ENCODE data around the gene CST3. TPM values are rescaled to one million over a fixed set of nuclear protein-coding genes. Genes with fewer than 3 reads are reported as not detected.

The CST3 gene
- total and polyA plus RNA-seq, 12 donors = 92.4 to 1,851 (median 1,124) TPM

DNA sequence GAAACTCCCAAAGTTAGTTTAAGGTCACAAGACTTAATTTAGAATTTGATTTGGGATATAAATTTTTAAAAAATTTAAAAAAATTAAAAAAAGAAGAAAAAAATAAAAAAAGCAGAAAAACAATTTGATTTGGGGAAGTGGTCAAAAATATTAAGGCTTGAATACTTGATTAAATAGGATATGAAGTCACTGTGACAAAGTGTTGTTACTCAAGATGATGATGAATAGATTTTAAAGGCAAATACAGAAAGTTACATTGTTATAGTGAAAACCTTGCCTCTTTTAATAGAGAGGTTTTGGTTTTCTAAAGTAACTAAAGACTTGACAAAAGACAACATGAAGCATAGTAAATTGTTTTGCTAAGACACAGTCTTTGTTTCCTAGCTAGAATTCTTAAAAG lies 39.3 kb downstream of the CST3 start:
- Histone ChIP-seq H3K27me3 (no peaks in the 10 kb centered on the region), H3K4me1 (replicated peaks in 1 of 2) (peaks cover 0 to 6% of the 10 kb centered on the region in 2 donors), H3K36me3 (replicated peaks in 1 of 2) (no peaks in the 10 kb centered on the region), H3K9me3 (replicated peaks in 1 of 3) (no peaks in the 10 kb centered on the region), H3K27ac (no peak overlapping the region), H3K4me3 (no peak overlapping the region)
- TF ChIP-seq, protein P1, sequence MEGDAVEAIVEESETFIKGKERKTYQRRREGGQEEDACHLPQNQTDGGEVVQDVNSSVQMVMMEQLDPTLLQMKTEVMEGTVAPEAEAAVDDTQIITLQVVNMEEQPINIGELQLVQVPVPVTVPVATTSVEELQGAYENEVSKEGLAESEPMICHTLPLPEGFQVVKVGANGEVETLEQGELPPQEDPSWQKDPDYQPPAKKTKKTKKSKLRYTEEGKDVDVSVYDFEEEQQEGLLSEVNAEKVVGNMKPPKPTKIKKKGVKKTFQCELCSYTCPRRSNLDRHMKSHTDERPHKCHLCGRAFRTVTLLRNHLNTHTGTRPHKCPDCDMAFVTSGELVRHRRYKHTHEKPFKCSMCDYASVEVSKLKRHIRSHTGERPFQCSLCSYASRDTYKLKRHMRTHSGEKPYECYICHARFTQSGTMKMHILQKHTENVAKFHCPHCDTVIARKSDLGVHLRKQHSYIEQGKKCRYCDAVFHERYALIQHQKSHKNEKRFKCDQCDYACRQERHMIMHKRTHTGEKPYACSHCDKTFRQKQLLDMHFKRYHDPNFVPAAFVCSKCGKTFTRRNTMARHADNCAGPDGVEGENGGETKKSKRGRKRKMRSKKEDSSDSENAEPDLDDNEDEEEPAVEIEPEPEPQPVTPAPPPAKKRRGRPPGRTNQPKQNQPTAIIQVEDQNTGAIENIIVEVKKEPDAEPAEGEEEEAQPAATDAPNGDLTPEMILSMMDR (IDR thresholded peaks at IDR 0.05) = no peak
- TF ChIP-seq POLR2A (IDR thresholded peaks at IDR 0.05) = no peak
- DNase-seq = no peak
- intact Hi-C loops (cut with DNase I) = no loop called here

DNA sequence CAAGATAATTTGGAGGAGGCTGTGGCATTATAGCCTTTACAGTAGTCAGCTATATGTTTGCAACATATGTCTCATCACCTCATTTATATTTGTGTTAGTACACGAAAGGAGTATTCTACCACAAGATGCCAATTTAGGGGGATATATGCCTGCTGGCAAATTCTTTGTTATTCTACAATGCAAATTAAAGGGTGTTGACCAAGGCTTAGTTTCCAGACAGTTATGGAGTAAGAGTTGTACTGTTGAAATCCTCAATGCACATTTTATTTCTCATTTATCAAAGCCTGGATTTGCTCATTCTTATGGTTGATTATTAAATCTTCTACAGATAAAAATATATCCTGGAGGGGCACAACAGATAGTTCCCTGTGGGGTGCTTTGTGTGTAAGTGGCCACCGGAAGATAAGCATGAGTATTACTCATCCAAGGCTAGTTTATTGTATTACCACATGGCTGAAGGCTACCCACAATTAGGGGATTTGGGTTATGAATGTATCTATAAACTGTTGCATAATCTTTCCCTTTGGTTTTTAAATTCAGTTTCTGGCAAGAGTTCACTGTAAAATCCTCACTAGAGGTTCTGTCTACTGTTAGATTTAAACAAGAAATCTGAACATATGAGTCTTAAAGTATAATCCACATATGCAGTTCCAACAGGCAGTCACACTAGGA lies 41.0 kb downstream of the CST3 start:
- no peaks in the 10 kb centered on the region for H3K9me3 ChIP-seq (replicated peaks in 1 of 3)
- DNase-seq = no peak
- H3K36me3 ChIP-seq (replicated peaks in 1 of 2) = no peaks in the 10 kb centered on the region
- intact Hi-C loops (cut with DNase I) = no loop called here
- 49 to 58% (median 53%) methylated on average over 2 of the region's 2 CpGs for WGBS, 4 donors
- peaks cover 0 to 6% of the 10 kb centered on the region in 2 donors for H3K4me1 ChIP-seq (replicated peaks in 1 of 2)
- H3K27me3 ChIP-seq = no peaks in the 10 kb centered on the region
- no peak overlapping the region for H3K4me3 ChIP-seq
- no peak for TF ChIP-seq POLR2A (IDR thresholded peaks at IDR 0.05)
- TF ChIP-seq, protein P1 (IDR thresholded peaks at IDR 0.05) = no peak
- no peak overlapping the region for H3K27ac ChIP-seq

DNA sequence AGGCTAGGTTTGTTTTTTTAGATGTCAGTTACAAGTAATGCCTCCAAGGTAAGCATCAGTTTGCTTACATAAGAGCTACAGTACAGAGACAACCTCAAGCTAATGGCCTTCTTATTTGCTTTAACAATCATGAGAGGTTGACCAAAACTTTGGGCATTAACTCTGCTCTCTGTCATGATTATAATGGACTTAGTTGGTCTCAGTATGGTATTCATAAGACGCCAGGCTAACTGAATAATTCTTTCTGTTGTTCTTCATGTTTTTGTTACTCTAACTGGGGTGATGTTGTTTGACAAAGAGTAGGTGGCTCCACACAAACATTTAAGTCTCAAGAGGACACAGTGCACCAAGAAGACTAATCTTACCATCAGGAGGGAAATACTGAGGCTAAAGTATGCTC lies 41.8 kb downstream of the CST3 start:
- 70 to 89% (median 82%) methylated on average over 1 of the region's 1 CpG for WGBS, 4 donors
- Histone ChIP-seq H3K4me3 (no peak overlapping the region), H3K9me3 (replicated peaks in 1 of 3) (no peaks in the 10 kb centered on the region), H3K27ac (no peak overlapping the region), H3K27me3 (no peaks in the 10 kb centered on the region), H3K4me1 (replicated peaks in 1 of 2) (peaks cover 0 to 6% of the 10 kb centered on the region in 2 donors), H3K36me3 (replicated peaks in 1 of 2) (no peaks in the 10 kb centered on the region)
- no peak for DNase-seq
- intact Hi-C loops (cut with DNase I) = no loop called here
- TF ChIP-seq, protein P1 (IDR thresholded peaks at IDR 0.05) = no peak
- TF ChIP-seq POLR2A (IDR thresholded peaks at IDR 0.05) = no peak

DNA sequence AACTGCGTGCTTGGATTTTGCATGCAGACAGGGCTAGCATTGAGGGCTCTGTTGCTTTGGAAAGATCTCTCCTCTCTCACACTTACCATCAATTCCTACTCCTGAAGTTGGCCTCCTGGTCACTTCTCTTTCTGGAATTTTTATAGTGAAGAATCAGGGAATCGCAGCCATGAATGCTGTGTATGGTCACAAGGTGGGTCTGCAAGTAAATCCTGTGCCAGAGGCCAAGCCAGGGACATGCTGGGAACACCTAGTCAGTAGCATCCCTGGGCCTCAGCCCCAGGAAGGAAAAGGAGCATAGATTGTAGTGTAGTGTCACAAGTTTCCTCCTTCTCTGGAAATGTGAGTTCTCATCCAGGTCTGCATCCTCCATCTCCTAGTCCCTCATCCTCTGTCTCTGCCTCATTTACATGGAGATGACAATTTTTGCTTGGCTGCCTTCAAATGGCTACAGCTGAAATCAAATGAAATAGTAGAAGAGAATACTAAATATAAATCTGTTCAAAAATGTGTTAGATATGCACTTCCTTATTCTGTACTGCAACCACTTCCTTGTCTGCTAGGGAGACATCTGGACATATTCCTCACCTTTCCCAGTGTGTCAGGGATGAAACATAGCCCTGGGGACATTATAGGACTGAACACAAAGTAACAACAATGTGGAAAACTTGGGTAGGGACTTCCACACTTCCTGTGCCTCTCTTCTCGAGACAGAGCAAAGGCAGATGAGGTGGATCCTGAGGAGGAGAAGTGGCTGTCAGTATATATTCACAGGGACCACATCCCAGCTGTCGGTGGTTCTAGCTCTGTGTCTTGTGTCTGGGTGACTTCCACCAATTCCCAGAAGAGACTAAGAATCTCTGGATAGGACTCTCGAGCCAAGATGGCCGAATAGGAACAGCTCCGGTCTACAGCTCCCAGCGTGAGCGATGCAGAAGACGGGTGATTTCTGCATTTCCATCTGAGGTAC lies 49.0 kb downstream of the CST3 start:
- intact Hi-C loops (cut with DNase I) = no loop called here

More for the DNA sequence above, 49.0 kb downstream of the CST3 start:
- Histone ChIP-seq H3K9me3 (replicated peaks in 1 of 3) (no peaks in the 10 kb centered on the region), H3K27me3 (no peaks in the 10 kb centered on the region), H3K36me3 (replicated peaks in 1 of 2) (no peaks in the 10 kb centered on the region), H3K27ac (no peak overlapping the region), H3K4me3 (no peak overlapping the region), H3K4me1 (replicated peaks in 1 of 2) (no peaks in the 10 kb centered on the region)
- 82 to 92% (median 83%) methylated on average over 9 to 10 of the region's 10 CpGs for WGBS, 4 donors
- DNase-seq = no peak
- no peak for TF ChIP-seq POLR2A (IDR thresholded peaks at IDR 0.05)

All from adrenal gland (tissue), 12 donors.